K562 treated with DMSO at 1 percent for 24 hours (cell line): ENCODE data around the gene SAA4. TPM values are rescaled to one million over a fixed set of nuclear protein-coding genes. Genes with fewer than 3 reads are reported as not detected.

Source experiments
- total RNA-seq: library from RNA; unstranded; fragments of 300-600 nt; gene quantifications from 2 replicates; pipeline ENCODE4 v1.2.3, GENCODE V29; 2022; ENCODE audit warnings: low read depth; ENCODE audit not compliant: insufficient read depth

Gene SAA4
- not detected in 2 replicates for total RNA-seq

GRCh38 chr11:18236664-18237356 lies at the start of gene SAA4:
Gene SAA4, minus strand, starts transcription at chr11:18236802. Its CDS starts 876 bp downstream, at chr11:18235926.

DNA sequence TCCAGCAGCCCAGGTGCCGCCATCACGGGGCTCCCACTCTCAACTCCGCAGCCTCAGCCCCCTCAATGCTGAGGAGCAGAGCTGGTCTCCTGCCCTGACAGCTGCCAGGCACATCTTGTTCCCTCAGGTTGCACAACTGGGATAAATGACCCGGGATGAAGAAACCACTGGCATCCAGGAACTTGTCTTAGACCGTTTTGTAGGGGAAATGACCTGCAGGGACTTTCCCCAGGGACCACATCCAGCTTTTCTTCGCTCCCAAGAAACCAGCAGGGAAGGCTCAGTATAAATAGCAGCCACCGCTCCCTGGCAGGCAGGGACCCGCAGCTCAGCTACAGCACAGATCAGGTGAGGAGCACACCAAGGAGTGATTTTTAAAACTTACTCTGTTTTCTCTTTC lies 29.3 kb upstream of the SAA4 start, which contains the start of gene SAA1:
TSS of gene SAA1 (plus strand) at position 316 of the 400 bp plus-strand sequence. CDS start 624 bp downstream, outside the sequence.

GRCh38 chr11:18248561-18248960 lies 12.0 kb upstream of the SAA4 start, which contains the start of gene SAA2:
Gene SAA2, minus strand, starts transcription at chr11:18248668. Its CDS starts 657 bp downstream, at chr11:18248011.

Other genes starting within 250 kb of the SAA4 start
- gene SERGEF, start 223.8 kb downstream of the SAA4 start, total RNA-seq: 30.9 and 40.0 TPM in 2 replicates
- 0.07 TPM in 1 of 2 replicates, not detected in the other for gene TPH1, start 190.5 kb downstream of the SAA4 start, total RNA-seq
- gene SAAL1, start 130.7 kb downstream of the SAA4 start, total RNA-seq: 14.3 and 15.0 TPM in 2 replicates
- not detected in 2 replicates for gene MRGPRX3, start 104.2 kb downstream of the SAA4 start, total RNA-seq
- not detected in 2 replicates for gene MRGPRX4, start 64.0 kb downstream of the SAA4 start, total RNA-seq
- gene SAA2, start 11.9 kb upstream of the SAA4 start, total RNA-seq: not detected in 2 replicates
- gene SAA1, start 29.5 kb upstream of the SAA4 start, total RNA-seq: not detected in 2 replicates
- 15.4 and 17.2 TPM in 2 replicates for gene HPS5, start 85.3 kb upstream of the SAA4 start, total RNA-seq
- gene GTF2H1, start 85.8 kb upstream of the SAA4 start, total RNA-seq: 30.1 and 30.5 TPM in 2 replicates
- gene LDHA, start 157.8 kb upstream of the SAA4 start, total RNA-seq: 194 and 201 TPM in 2 replicates
- not detected in 2 replicates for gene LDHC, start 175.5 kb upstream of the SAA4 start, total RNA-seq
- gene LDHAL6A, start 219.1 kb upstream of the SAA4 start, total RNA-seq: not detected in 2 replicates